Type B pancreatic cell (in vitro differentiated cells): Measurements from ENCODE around the gene ADGRL3. TPM values are rescaled to one million over a fixed set of nuclear protein-coding genes. Genes with fewer than 3 reads are reported as not detected.

ENCODE experiments used
- DNase-seq: peaks from one replicate; pipeline ENCODE4 v3.0.0; 2021; ENCODE audit warnings: mixed read lengths; ENCODE audit not compliant: unreplicated experiment; ENCODE audit errors: extremely low spot score
- H3K27ac Mint-ChIP-seq: 2 replicates; pipeline ENCODE4 v1.8.0; 2021; ENCODE audit warnings: mild to moderate bottlenecking, mixed read lengths
- H3K27me3 Mint-ChIP-seq: 2 replicates; pipeline ENCODE4 v1.8.0; 2021; ENCODE audit warnings: mixed read lengths
- H3K36me3 Mint-ChIP-seq: 2 replicates; pipeline ENCODE4 v1.8.0; 2021; ENCODE audit warnings: mixed read lengths
- H3K4me1 Mint-ChIP-seq: one replicate; pipeline ENCODE4 v1.8.0; 2021; ENCODE audit warnings: mixed read lengths; ENCODE audit not compliant: unreplicated experiment
- H3K4me3 Mint-ChIP-seq: 2 replicates; pipeline ENCODE4 v1.8.0; 2021; ENCODE audit warnings: mild to moderate bottlenecking, mixed read lengths
- H3K9me3 Mint-ChIP-seq: 2 replicates; pipeline ENCODE4 v1.8.0; 2021; ENCODE audit warnings: mixed read lengths
- CTCF ChIP-seq: fragments of 200-600 bp; sonication (generic); conservative IDR thresholded peaks from 2 replicates; pipeline ENCODE4 v1.5.0; 2021; ENCODE audit warnings: antibody characterized with exemption, mild to moderate bottlenecking
- total RNA-seq: library from RNA; stranded (reverse); gene quantifications from 2 replicates; pipeline ENCODE4 v1.2.1, GENCODE V29; 2021; ENCODE audit warnings: low replicate concordance

ADGRL3 gene
- total RNA-seq, 1 donor from 2014 or later, result 53.5 TPM

GRCh38 chr4:61426229-61426628, 226.1 kb downstream of the ADGRL3 start:
- H3K27me3 Mint-ChIP-seq, result no peaks in the 10 kb centered on the region
- no peak overlapping the region for H3K4me3 Mint-ChIP-seq
- peaks cover 6% of the 10 kb centered on the region for H3K9me3 Mint-ChIP-seq
- no peak for TF ChIP-seq CTCF
- H3K4me1 Mint-ChIP-seq, result no peaks in the 10 kb centered on the region
- no peaks in the 10 kb centered on the region for H3K36me3 Mint-ChIP-seq
- no peak overlapping the region for H3K27ac Mint-ChIP-seq
- no peak for DNase-seq

- no peaks in the 10 kb centered on the region for H3K36me3 Mint-ChIP-seq
- H3K9me3 Mint-ChIP-seq, result peaks cover 6% of the 10 kb centered on the region
- no peaks in the 10 kb centered on the region for H3K27me3 Mint-ChIP-seq
- no peak for TF ChIP-seq CTCF
- H3K4me1 Mint-ChIP-seq, result no peaks in the 10 kb centered on the region
- H3K4me3 Mint-ChIP-seq, result no peak overlapping the region
- no peak for DNase-seq
- H3K27ac Mint-ChIP-seq, result peak overlapping the region; percentile 44
Measured at GRCh38 chr4:61427099-61427817, 227.1 kb downstream of the ADGRL3 start.

GRCh38 chr4:61427818-61428495, 227.8 kb downstream of the ADGRL3 start:
- DNase-seq, result no peak
- Mint-ChIP-seq H3K4me1 (no peaks in the 10 kb centered on the region), H3K9me3 (peaks cover 6% of the 10 kb centered on the region), H3K4me3 (no peak overlapping the region), H3K36me3 (no peaks in the 10 kb centered on the region), H3K27me3 (no peaks in the 10 kb centered on the region), H3K27ac (no peak overlapping the region)
- no peak for TF ChIP-seq CTCF

- Mint-ChIP-seq H3K4me3 (no peak overlapping the region), H3K36me3 (no peaks in the 10 kb centered on the region), H3K27me3 (no peaks in the 10 kb centered on the region)
Measured at GRCh38 chr4:61428950-61429349, 228.8 kb downstream of the ADGRL3 start.

GRCh38 chr4:61431131-61431530, 231.0 kb downstream of the ADGRL3 start:
- Mint-ChIP-seq H3K4me3 (no peak overlapping the region), H3K4me1 (no peaks in the 10 kb centered on the region), H3K27ac (no peak overlapping the region), H3K27me3 (no peaks in the 10 kb centered on the region), H3K9me3 (no peaks in the 10 kb centered on the region), H3K36me3 (no peaks in the 10 kb centered on the region)
- DNase-seq, result no peak
- no peak for TF ChIP-seq CTCF

More at GRCh38 chr4:61428950-61429349, 228.8 kb downstream of the ADGRL3 start:
- Mint-ChIP-seq H3K4me1 (no peaks in the 10 kb centered on the region), H3K27ac (no peak overlapping the region), H3K9me3 (no peaks in the 10 kb centered on the region)
- TF ChIP-seq CTCF, result no peak
- no peak for DNase-seq
